ENCODE measurements around the gene MANEAL. TPM values are rescaled to one million over a fixed set of nuclear protein-coding genes. Genes with fewer than 3 reads are reported as not detected.
A peak's percentile ranks its signal among the peaks of the same experiment; 100 is the strongest.

Gene MANEAL
- total and polyA plus RNA-seq, 2 of the 4 experiments (the other 2 are of a cell fraction) = 0.54 to 0.55 TPM

- H3K18ac ChIP-seq (ENCODE audit: low read depth, low read length) = no peak overlapping the region
- H2AK5ac ChIP-seq (ENCODE audit: low read depth, low read length) = no peak overlapping the region
- H4K8ac ChIP-seq (ENCODE audit: low read depth in 2 of 2, low read length in 2 of 2) = no peak overlapping the region
- POLR2A ChIA-PET (ENCODE audit: unreplicated experiment) = no interaction called here
- peaks cover 26 to 36% of the 10 kb centered on the region in 2 experiments for H3K79me1 ChIP-seq (ENCODE audit: low read depth in 1 of 2, low read length in 2 of 2)
- no peak overlapping the region for H2BK5ac ChIP-seq (ENCODE audit: low read depth, low read length, poor library complexity, severe bottlenecking)
- DNase-seq (no peak), ATAC-seq (ENCODE audit: low read depth) (no peak)
- H2BK120ac ChIP-seq (ENCODE audit: low read depth, low read length) = no peak overlapping the region
- H3K4me2 ChIP-seq (ENCODE audit: low read depth, low read length) = no peak overlapping the region
- peaks cover 9% of the 10 kb centered on the region; the same call in 1 of the 2 replicates for H3K9me1 ChIP-seq (ENCODE audit: insufficient read depth, low read length)
- intact Hi-C loops (cut with micrococcal nuclease) (no loop called here), in situ Hi-C loops (cut with MboI; ENCODE audit: low sequenced_read_pairs) (no loop called here), dilution Hi-C loops (cut with HindIII; ENCODE audit: low sequenced_read_pairs, unreplicated experiment) (no loop called here)
- H3K36me3 ChIP-seq (ENCODE audit: control insufficient read depth, insufficient read depth, low read length) = peaks cover 20% of the 10 kb centered on the region
- H4K5ac ChIP-seq (ENCODE audit: low read depth, low read length) = no peak overlapping the region; the same call in 1 of the 2 replicates
- no peaks in the 10 kb centered on the region for H3K9me3 ChIP-seq (ENCODE audit: control insufficient read depth, insufficient read depth, low read length)
- H2AK9ac ChIP-seq (replicated peaks; ENCODE audit: low read depth, low read length, poor library complexity) = no peak overlapping the region
- H2BK15ac ChIP-seq (ENCODE audit: low read depth, low read length) = no peak overlapping the region
- H3K14ac ChIP-seq (replicated peaks; ENCODE audit: low read depth, low read length) = no peak overlapping the region
- 87% methylated on average over 7 of the region's 7 CpGs; no CpG with 5 or more reads in 1 of the 2 experiments for WGBS, 2 experiments (ENCODE audit: extremely low coverage in 2 of 2, insufficient read length in 1 of 2)
- H3K27ac ChIP-seq (ENCODE audit: insufficient read depth, low read length) = peak overlapping the region; percentile 37; the same call in 1 of the 2 replicates
- no peak overlapping the region for H4K91ac ChIP-seq (ENCODE audit: insufficient read depth, low read depth, low read length)
- no peak for TF ChIP-seq CEBPB (IDR thresholded peaks at IDR 0.05; ENCODE audit: low read depth, low read length)
- TF ChIP-seq MXI1 (IDR thresholded peaks at IDR 0.05; ENCODE audit: borderline replicate concordance, low read depth, low read length) = no peak
- TF ChIP-seq MAFK (IDR thresholded peaks at IDR 0.05; ENCODE audit: low read depth, low read length) = no peak
- TF ChIP-seq, protein P1, sequence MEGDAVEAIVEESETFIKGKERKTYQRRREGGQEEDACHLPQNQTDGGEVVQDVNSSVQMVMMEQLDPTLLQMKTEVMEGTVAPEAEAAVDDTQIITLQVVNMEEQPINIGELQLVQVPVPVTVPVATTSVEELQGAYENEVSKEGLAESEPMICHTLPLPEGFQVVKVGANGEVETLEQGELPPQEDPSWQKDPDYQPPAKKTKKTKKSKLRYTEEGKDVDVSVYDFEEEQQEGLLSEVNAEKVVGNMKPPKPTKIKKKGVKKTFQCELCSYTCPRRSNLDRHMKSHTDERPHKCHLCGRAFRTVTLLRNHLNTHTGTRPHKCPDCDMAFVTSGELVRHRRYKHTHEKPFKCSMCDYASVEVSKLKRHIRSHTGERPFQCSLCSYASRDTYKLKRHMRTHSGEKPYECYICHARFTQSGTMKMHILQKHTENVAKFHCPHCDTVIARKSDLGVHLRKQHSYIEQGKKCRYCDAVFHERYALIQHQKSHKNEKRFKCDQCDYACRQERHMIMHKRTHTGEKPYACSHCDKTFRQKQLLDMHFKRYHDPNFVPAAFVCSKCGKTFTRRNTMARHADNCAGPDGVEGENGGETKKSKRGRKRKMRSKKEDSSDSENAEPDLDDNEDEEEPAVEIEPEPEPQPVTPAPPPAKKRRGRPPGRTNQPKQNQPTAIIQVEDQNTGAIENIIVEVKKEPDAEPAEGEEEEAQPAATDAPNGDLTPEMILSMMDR (conservative IDR thresholded peaks at IDR 0.05; ENCODE audit: low read depth, low read length) = no peak
- no peak for TF ChIP-seq FOS (IDR thresholded peaks at IDR 0.05; ENCODE audit: low read depth, low read length)
- TF ChIP-seq NFE2L2 (IDR thresholded peaks at IDR 0.05; ENCODE audit: low read depth, low read length) = no peak
- no peak for TF ChIP-seq POLR2A (IDR thresholded peaks at IDR 0.05; ENCODE audit: low read depth, low read length)
- TF ChIP-seq BHLHE40 (IDR thresholded peaks at IDR 0.05; ENCODE audit: low read depth, low read length) = no peak
- TF ChIP-seq SMC3 (IDR thresholded peaks at IDR 0.05; ENCODE audit: low read depth, low read length) = no peak
- TF ChIP-seq RFX5 (IDR thresholded peaks at IDR 0.05; ENCODE audit: low read depth, low read length) = no peak
- no peak for TF ChIP-seq CHD1 (IDR thresholded peaks at IDR 0.05; ENCODE audit: low read depth, low read length)
- no peak for TF ChIP-seq ELK1 (IDR thresholded peaks at IDR 0.05; ENCODE audit: borderline replicate concordance, low read depth, low read length)
- no peak for TF ChIP-seq RCOR1 (IDR thresholded peaks at IDR 0.05; ENCODE audit: insufficient replicate concordance, low read length)
- TF ChIP-seq USF2 (IDR thresholded peaks at IDR 0.05; ENCODE audit: low read depth, low read length) = no peak
- no peak overlapping the region for H3K23ac ChIP-seq (ENCODE audit: low read depth, low read length)
- H3K9ac ChIP-seq (ENCODE audit: low read depth, low read length) = no peak overlapping the region
- no peak overlapping the region for H3K4me3 ChIP-seq (ENCODE audit: insufficient read depth, low read depth, low read length)
- no peak overlapping the region for H3K4ac ChIP-seq (ENCODE audit: low read depth, low read length)
- peaks cover 3% of the 10 kb centered on the region; the same call in 1 of the 2 replicates for H4K20me1 ChIP-seq (ENCODE audit: insufficient read depth, low read length)
- peaks cover 1% of the 10 kb centered on the region; the same call in 1 of the 2 replicates for H3K4me1 ChIP-seq (ENCODE audit: control insufficient read depth, insufficient read depth, low read length)
- no peak overlapping the region for H2AFZ ChIP-seq (replicated peaks; ENCODE audit: low read length, poor library complexity)
- CTCF ChIA-PET = no interaction called here
- no TSS peak for BruUV-seq (replicated peaks)
- no peaks in the 10 kb centered on the region for H3K27me3 ChIP-seq (ENCODE audit: control insufficient read depth, insufficient read depth, low read length)
- no peak overlapping the region for H3K56ac ChIP-seq (ENCODE audit: extremely low read depth, insufficient read depth, low read length)
- H2BK20ac ChIP-seq (ENCODE audit: low read depth, low read length) = no peak overlapping the region
Measured at GRCh38 chr1:37814252-37814651, 20.6 kb downstream of the MANEAL start.
